Stimulated activated naive CD4-positive, alpha-beta T cell treated with Interleukin-2 at 50 U/mL for 16 hours (primary cell): ENCODE data around the gene HACD1.

ENCODE experiments used
- DNase-seq: peaks from one replicate; lab custom pipeline; 2025; lab: John Stamatoyannopoulos, UW

Gene HACD1, protein sequence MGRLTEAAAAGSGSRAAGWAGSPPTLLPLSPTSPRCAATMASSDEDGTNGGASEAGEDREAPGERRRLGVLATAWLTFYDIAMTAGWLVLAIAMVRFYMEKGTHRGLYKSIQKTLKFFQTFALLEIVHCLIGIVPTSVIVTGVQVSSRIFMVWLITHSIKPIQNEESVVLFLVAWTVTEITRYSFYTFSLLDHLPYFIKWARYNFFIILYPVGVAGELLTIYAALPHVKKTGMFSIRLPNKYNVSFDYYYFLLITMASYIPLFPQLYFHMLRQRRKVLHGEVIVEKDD

DNA sequence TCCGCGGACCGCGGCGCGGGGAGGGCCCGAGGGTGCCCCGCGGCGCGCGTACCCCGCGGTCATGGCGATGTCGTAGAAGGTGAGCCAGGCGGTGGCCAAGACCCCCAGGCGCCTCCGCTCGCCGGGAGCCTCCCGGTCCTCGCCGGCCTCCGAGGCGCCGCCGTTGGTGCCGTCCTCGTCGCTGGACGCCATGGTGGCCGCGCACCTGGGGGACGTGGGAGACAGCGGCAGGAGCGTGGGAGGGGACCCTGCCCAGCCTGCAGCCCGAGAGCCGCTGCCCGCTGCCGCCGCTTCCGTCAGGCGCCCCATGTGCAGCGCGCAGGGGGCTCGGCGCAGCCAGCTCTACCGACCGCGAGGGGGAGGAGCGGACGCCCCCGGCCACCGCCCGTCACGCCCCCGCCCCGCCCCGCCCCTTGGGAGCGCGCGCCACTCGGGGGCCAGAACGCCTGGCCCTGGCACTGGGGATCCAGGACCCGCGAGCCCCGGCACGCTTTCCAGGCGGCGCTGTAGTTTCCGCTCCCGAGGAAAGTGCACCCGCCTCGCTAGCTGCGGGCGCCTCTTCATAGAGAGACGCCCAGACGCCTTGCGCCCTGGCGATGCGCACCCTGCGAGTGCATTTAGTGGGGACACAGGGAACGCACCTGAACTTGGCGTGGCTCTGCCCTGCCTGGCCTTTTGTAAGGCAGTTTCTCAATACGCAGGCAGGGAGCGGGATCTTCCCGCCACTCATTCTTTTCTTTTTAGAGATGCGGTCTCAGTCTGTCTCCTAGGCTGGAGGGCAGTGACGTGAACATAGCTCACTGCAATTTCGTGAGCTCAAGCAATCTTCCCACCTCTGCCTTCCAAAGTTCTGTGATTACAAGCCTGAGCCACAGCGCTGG lies at the start of gene HACD1:
Gene HACD1, minus strand, starts transcription at position 344 of the 881 bp plus-strand sequence. Its CDS starts 35 bp downstream, at position 309.
- peak; percentile 27 for DNase-seq

DNA sequence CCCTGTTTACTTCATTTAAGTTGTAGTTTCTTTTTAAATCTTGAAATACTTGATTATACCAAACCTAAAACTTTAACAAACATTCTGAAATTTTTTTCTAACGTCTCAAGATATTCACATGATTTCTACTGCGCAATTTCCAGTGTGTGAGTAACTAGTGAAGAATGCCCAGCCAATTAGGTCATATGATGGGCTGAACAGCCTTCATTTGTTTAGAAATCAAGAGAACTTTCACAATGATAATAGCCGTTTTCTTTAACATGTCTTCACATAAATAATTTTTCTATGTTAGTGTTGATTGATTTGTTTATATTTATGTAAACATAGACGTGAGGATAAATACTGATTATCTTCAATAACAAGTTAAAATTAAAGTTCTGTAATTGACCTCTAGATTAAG lies 48.6 kb upstream of the HACD1 start:
- DNase-seq, result no peak

DNA sequence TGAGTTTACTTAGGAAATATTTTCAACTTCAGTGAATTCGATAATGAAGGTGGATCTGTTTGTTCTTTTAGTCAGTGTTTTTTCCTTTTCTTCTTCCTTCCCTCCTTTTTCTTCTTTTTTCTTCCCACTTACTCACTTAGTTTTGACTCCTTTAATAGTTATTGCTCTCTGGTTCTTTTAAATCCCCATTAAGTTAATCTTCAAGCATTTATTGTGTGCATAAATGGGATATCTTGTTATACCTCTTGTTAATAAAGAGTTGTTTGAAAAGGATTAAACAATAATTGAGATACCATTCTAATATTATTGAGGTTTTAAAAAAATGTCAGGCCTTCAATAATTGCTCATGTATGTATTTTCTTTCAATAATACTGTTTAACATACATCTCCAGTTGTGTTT lies 46.3 kb upstream of the HACD1 start:
- DNase-seq, result no peak

DNA sequence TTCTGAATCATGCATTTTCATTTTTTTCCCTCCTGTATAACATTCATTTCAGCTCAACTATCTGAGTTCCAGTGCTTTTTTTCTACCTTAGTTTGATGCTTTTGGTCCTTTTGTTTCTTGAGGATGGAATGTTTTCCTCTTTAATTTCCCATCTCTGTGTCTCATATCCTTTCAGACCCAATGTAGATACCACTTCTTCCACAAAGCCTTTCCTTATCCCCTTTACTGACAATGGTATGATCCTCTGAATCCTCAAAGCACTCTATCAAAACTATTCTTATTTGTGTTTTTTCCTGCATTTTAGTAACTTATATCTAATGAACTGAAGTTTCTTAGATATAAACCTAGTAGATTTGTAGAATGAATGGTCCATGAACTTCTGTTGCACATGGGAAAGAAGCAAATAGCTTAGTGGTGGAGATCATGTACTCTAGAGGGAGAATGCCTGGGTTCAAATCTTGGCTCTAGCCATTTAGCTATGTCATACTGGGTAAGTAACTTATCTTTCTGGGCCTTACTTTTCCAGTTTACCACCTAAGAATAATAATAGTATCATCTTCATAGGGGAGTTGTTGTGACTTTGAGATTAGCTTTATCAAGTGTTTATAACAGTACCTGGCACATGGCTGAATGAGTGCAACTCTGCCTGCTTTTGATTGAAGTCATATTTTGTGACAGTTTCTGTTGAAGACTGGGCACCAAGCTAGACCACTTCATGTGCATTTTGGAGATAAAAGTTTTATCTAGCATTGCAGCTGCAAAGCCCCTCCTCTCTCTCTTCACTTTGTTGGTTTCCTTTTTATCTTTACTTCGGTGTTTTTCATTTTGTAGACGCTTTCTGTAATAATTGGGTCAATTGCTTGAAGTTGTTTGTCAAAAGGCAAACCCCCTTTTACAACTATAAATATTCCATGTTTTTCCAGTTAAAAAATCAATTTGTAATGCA lies 45.3 kb upstream of the HACD1 start:
- no peak for DNase-seq

DNA sequence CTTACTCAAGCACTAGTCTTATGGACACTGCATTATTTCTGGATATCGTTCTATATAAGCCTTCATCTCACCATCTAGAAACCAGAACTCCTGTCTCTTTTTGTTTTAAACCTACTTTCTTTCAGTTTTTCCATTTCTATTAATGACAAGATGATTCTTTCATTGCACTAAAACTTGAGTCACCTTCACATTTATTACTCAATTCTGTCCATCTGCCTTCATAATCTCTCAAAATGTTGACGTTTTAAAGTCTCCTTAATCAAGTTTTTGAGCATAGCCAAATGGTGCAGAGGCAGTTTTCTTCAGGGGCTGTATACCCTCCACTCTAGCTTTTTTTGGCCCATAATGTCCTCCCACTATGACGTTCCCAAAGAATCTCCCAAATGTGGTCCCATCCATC lies 44.3 kb upstream of the HACD1 start:
- DNase-seq, result no peak

DNA sequence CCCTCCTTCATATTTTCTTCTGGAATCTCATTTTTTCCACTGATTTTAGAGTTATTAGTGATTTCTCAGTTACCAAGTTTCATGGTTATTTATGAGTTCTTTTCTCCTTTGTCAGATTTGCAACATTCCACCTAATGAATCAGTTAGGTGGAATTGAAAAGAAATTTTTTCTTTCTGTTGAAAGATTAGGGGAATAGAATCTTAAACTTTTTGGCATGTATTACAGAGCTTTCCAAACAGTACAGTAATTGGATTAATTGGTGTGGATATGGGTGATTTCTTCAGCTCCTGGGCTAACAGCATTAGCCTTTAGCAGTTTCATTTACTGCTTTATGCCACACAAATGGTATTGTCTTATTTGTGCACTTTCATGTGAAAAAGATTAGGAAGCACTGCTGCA lies 43.7 kb upstream of the HACD1 start:
- no peak for DNase-seq

DNA sequence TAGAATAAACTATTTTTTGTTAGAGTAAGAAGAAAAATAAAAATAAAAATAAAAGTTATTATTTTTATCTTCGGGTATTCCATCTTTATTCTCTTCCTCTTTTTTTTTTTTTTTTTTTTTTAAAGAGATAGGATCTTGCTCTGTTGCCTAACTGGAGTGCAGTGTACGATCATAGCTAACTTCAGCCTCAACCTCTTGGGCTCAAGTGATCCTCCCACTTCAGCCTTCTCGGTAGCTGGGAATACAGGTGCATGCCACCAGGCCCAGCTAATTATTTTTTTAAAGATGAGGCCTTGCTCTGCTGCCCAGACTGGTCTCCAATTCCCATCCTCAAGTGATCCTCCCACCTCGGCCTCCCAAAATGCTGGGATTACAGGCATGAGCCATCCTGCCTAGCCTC lies 42.2 kb upstream of the HACD1 start:
- no peak for DNase-seq

DNA sequence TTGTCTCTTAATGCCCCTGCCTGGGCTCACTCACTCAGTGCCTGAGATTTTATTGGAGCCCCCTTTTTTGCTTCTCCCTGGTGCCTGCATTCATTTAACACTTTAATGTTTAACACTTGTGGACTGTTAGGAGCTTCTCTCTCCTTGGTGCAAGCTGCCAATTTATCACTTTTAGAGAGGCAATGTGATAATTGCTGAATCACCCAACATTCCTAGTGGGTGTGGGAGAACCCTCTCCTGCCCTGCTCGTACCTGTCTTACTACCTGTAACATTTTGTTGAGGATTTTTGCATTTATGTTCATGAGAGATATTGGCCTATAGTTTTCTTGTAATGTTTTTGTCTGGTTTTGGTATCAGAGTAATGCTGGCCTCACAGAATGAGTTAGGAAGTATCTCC lies 39.9 kb upstream of the HACD1 start:
- DNase-seq, result no peak

DNA sequence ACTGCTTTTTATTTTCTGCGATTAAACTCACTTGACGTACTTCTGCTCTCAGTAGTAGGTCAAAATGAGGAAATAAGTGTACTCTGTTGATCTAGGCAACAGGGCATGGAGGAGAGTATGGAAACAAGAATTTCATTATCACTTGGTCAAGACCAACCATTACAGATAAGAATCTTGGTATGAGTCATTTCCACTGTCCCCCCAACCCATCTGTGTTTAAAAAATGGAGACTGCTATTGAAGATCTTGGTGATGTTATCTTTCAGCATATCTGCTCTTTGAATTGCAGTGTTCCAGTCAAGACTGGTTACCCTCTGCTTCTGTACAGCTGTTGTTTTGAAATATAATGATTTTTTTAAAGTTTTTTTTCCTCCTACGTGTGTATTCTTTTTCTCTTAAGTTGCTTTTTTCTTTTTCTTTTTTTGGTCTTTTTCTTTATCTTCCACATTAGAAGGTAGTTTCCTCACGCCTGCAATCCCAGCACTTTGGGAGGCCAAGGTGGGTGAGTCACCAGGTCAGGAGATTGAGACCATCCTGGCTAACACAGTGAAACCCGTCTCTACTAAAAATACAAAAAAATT lies 38.5 kb upstream of the HACD1 start:
- no peak for DNase-seq

DNA sequence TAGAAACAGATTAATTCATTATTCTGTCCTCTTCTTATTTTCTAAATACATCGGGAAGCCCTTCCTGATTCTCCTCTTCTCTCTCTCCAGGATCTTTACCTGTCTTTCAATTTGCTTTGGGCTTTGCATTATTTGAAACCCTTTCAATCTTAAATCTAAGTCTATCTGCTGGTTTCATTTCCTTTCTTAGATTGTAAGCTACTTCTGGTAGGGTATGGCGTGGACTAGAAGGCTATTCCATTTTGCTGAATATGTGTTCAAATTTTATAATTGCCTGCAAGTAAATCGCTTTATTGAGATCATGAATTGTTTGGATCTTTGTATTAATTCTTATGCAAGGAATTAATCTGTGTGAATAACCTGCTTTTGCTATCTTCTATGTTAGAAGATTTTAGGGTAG lies 37.8 kb upstream of the HACD1 start:
- DNase-seq, result no peak

DNA sequence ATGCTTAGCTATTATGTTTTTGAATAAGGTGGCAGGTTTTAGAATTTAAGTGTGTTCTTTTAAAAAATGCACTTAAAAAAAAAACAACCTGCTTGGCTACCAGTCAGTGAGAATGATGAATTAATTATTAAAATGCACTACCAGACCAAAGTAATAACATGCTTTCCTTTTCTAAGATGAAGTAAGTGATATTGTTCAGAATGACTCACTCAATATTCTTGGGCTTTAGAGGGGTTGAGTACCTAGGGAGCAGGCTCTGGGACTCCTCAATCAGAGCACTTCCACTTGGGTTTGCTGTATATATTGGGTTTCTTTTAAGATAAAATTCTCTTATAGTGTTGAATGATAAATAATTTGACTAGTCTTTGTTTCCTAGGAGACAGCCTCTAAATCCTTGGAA lies 35.4 kb upstream of the HACD1 start:
- DNase-seq, result no peak

DNA sequence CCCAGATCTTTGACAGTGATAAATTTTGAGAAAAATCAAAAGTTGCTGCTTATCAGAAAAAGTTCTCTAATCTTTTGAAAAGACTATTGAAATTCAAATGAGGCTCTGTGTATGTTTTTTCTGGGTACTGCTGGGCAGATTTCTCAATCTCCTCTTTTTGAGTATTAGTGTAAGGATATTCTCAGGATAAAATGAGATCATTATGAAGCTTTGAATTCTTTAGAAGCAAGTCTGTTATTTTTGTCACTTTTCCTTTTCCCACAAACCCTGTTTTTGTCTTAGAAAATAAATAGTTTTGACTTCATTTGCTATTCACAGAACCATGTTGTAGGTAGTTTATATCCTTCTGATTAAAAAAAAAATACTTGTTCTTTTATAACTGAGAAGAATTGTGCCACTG lies 34.7 kb upstream of the HACD1 start:
- DNase-seq, result no peak

DNA sequence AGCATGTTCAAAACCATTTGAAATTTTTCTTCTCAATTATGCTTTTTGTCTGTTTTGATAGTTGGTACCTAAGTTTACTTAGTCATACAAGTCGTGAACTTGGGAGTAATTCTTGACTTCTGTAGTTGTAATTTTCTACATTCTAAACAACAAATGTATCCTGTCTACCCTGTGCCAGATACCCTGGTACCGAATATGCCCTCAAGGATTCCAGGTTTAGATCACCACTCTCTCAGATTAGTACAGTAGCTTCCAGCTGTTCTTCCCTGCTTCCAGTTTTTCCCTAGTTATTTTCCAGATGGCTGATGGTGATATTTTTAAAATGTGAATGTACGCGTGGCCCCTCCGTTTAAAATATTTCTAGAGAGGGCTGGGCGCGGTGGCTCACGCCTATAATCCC lies 33.2 kb upstream of the HACD1 start:
- no peak for DNase-seq

DNA sequence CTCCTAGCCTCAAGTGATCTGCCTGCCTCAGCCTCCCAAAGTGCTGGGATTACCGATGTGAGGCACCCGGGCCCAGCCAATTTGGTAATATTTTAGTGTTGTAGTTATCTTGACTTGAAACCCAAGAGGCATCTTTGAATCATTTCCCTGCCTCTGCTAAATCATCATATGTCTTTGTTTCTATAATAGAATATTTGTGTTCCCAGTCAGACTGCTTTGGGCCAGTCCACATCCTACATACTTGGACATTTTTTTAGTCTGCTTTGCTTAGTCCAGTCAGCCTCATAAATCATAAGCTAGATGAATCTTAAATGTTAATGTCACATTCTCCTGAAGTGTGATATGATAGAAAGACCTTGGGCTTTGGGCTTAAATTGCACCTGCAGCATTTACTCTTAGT lies 32.7 kb upstream of the HACD1 start:
- no peak for DNase-seq

DNA sequence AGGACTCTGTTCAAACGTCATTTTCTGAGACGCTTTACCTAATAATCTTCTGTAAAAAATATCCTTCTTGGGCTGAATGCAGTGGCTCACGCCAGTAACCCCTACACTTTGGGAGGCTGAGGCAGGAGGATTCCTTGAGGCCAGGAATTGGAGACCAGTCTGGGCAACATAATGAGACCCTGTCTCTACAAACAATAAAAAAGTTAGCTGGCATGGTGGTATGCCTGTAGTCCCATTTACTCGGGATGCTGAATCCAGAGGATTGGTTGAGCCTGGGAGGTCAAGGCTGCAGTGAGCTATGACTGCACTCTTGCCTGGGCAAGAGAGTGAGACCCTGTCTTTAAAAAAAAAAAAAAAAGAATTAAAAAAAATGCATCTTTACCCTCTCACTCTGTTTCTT lies 31.9 kb upstream of the HACD1 start:
- no peak for DNase-seq

DNA sequence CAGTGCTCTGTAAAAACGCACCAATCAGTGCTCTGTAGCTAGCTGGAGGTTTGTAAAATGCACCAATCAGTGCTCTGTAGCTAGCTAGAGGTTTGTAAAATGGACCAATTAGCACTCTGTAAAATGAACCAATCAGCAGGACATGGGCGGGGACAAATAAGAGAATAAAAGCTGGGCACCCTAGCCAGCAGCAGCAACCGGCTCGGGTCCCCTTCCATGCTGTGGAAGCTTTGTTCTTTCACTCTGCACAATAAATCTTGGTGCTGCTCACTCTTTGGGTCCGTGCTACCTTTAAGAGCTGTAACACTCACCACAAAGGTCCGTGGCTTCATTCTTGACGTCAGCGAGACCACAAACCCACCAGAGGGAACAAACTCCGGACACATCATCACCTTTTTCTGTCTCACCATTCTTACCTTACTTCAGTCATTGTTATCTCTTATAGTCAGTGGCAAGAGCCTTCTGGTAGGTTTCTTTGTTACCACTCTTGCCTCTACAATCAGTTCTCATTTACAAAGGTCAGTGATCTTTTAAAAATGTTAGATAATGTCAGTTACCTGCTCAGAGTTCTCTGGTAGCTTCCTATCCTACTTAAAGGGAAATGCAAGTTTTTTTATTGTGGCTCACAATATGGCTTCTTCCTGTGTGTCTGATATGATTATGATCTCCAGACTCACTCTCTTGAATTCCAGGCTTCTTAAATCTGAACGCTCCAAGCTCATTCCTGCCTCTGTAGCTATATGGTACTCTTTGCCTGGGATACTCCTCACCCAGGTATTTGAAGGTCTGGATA lies 31.3 kb upstream of the HACD1 start:
- DNase-seq, result peak; percentile 16

DNA sequence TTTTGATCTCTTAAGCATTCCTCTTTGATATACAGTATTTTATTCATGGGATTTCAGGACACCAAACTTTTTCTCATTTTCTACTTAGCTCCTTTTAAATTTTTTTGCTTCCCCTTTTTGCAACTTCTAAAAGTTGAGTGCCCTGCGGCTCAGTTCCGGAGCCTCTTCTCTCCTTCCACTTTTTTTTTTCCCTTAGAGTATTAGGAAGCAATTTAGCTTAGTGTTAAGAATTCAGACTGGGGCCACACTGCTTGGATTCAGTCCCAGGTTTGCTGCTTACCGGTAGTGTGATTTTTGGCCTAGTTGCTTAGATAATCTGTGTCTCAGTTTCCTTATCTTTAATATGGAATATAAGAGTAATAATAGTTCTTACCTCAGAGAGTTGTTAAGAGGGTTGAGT lies 30.2 kb upstream of the HACD1 start:
- DNase-seq, result no peak

DNA sequence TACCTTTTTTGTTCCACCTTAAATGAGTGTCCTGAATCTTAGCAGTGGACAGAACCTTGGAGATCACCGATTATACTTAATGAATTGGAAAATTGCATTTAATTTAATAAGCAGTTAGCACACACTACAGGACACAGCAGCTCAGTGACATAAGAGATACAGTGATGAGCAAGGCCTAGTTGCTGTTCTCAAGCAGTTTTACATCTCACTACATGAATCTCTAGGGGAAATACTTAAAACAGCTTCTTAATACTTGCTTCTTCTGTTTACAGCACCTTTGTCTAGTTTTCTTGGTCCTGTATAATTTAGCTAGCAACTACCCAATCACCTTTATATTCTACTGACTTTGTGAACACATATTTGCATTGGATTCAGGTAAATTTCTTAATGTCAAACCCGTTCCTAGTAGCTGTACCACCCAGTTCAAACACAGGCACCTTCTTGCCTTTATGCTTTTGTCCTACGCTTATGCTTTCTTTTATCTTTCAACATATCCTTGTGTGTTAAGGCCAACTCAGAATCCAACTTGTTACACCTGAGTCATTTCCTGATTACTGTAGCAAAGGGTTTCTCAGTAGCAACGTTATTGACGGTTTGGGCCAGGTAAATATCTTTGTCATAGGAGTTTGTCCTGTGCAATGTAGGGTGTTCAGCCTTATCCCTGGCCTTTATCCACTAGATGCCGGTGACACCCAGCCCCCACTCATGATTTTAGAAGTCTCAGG lies 28.6 kb upstream of the HACD1 start:
- no peak for DNase-seq

DNA sequence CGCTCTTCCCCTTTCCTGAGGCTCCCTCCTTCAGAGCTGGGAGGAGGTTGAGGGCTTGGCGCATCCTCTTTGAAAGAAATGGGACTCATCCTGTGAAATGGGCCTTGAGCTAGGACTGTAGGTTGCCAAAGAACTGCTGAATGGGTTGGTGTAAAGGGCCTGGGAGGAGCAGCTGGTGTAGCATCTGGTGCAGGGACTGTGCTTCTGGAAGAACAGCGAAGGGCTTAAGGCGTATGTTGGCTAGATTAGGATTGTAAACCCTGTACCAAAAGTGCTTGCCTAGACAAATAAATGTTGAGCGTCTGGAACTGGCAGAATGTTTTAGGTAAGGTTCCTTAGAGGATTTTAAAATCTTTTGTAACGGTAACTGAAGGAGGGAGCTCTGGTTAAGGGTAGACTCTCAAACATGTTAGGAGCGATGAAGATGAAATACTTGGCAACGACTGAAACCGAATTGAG lies 27.3 kb upstream of the HACD1 start:
- DNase-seq, result no peak

DNA sequence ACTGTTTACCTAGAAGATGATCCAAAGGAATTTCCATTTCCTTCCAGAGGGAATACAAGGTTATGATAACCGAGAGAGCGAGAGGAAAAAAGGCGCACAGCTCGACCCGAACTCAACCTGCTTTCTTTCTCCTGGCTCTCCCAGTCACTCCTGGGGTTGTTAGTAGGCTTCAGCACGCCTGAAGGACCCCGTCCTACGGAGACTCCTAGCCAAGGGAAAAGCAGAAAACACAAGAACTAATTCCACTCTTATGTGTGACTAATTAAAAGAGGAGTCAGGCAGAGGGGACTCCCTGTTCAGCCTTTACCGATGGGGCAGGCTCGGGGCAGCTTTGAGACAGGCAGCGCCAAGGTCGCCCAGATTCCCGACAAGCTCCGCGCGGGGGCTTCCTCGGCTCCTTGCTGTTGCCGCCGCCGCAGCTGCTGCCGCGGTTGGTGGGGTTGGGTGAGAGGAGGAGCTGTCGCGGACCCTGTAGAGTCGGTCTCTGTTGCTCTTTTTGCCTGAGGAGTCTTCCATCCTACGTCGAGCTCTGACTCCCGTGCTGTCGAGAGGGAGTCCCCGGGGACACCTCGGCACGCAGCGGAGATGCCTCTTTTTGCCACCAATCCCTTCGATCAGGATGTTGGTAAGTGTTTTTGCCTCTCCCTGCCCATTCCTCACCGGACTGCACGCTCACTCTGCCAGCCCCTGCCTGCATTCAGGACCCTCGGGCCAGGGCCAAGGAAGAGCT lies 26.7 kb upstream of the HACD1 start, which contains the start of gene STAM:
Gene STAM, plus strand, starts transcription at position 397 of the 730 bp plus-strand sequence. Its CDS starts 189 bp downstream, at position 586.
- peak; percentile 95 for DNase-seq
